ENCODE results near the gene CEP57. TPM values are rescaled to one million over a fixed set of nuclear protein-coding genes. Genes with fewer than 3 reads are reported as not detected.

The CEP57 gene
- total and polyA plus RNA-seq, 5 donors: 12.1 to 29.6 (median 25.2) TPM

DNA sequence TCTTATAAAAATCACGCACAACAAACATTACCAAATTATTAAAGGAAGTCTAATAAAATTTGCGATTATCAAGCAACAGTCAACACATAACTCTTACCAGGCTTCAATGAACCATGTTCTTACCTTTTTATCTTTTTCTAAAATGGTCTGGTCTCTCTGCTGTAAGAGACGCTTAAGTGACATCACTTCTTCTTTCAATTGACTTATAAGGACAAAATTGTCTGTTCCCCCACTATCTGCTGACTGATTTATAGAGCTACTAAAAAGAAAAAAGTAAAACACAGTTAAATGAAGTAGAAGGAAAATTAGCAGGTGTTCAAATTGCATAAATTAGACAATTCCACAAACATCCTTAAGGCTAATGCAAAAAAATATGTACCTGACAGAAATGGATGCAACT is 11.6 kb upstream of the CEP57 start:
- no peak for ATAC-seq
- Histone ChIP-seq H3K9me3 (ENCODE audit: control insufficient read depth, low read length) (no peaks in the 10 kb centered on the region), H3K27me3 (ENCODE audit: control insufficient read depth, insufficient read depth) (no peaks in the 10 kb centered on the region), H3K27ac (ENCODE audit: low read length) (no peak overlapping the region), H3K4me1 (ENCODE audit: control insufficient read depth, insufficient read depth, low read length) (no peaks in the 10 kb centered on the region), H3K4me3 (ENCODE audit: low read length) (no peak overlapping the region)
- intact Hi-C loops (cut with DNase I): no loop called here
- WGBS: 94% methylated on average over 3 of the region's 3 CpGs
- DNase-seq: no peak

- 82% methylated on average over 2 of the region's 2 CpGs for WGBS
- intact Hi-C loops (cut with DNase I): no loop called here
Measured at GRCh38 chr11:95780544-95780943, 9.8 kb upstream of the CEP57 start.

GRCh38 chr11:95788921-95789505 is 1.3 kb upstream of the CEP57 start:
- ATAC-seq (peak in 1 of 2 donors; percentile 0), DNase-seq (no peak)
- Histone ChIP-seq H3K27me3 (ENCODE audit: control insufficient read depth, insufficient read depth) (no peaks in the 10 kb centered on the region), H3K27ac (ENCODE audit: low read length) (peak overlapping the region; percentile 96), H3K4me1 (ENCODE audit: control insufficient read depth, insufficient read depth, low read length) (no peaks in the 10 kb centered on the region), H3K4me3 (ENCODE audit: low read length) (peak overlapping the region; percentile 87), H3K9me3 (ENCODE audit: control insufficient read depth, low read length) (no peaks in the 10 kb centered on the region)
- WGBS: under 1% methylated on average over 34 of the region's 34 CpGs
- intact Hi-C loops (cut with DNase I): no loop called here

More at GRCh38 chr11:95780544-95780943, 9.8 kb upstream of the CEP57 start:
- Histone ChIP-seq H3K27ac (ENCODE audit: low read length) (no peak overlapping the region), H3K4me1 (ENCODE audit: control insufficient read depth, insufficient read depth, low read length) (no peaks in the 10 kb centered on the region), H3K9me3 (ENCODE audit: control insufficient read depth, low read length) (no peaks in the 10 kb centered on the region), H3K27me3 (ENCODE audit: control insufficient read depth, insufficient read depth) (no peaks in the 10 kb centered on the region), H3K4me3 (ENCODE audit: low read length) (no peak overlapping the region)
- DNase-seq: no peak
- ATAC-seq: no peak

DNA sequence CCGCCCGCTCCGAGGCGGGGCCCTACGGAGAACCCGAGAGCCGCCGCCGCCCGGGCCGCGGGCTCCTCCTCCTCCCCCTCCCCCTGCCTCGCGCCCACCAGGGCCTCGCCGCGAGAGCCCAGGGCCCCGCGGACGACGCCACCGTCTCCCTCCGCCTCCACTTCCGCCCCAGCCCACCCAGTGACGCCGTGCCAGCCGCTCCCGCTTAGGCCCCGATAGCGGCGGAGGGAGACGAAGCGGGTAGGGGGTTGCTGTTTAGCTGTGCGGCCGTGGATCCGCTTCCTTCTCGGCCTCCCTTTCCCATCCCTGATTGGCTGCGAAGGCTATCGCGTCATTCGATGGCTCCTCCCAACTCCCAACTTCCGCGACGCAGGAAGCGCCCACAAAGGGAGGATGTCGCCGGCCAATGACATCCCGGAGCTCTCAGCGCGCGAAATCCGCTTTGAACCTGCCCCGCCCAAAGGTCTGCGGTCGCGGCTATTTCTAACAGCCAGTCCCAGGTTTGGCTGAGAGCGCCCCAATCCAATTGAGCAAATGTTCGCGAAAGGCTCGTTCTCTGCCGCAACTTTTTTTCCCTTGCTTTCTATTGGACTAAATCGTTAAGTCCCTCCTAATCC is 684 bp upstream of the CEP57 start, which contains the start of gene FAM76B:
Gene FAM76B, minus strand, starts transcription at position 277 of the 617 bp plus-strand sequence. CDS start 304 bp downstream, outside the sequence.
- H3K4me1 ChIP-seq (ENCODE audit: control insufficient read depth, insufficient read depth, low read length): no peaks in the 10 kb centered on the region
- intact Hi-C loops (cut with DNase I): no loop called here
- peak; percentile 97 to 98 (median 98) for DNase-seq
- H3K9me3 ChIP-seq (ENCODE audit: control insufficient read depth, low read length): no peaks in the 10 kb centered on the region
- peak within 1 kb of the TSS; percentile 87 for H3K4me3 ChIP-seq (ENCODE audit: low read length)
- peak; percentile 96 for ATAC-seq
- no peaks in the 10 kb centered on the region for H3K27me3 ChIP-seq (ENCODE audit: control insufficient read depth, insufficient read depth)
- H3K27ac ChIP-seq (ENCODE audit: low read length): peak within 1 kb of the TSS; percentile 99
- under 1% methylated on average over 62 of the region's 62 CpGs for WGBS

GRCh38 chr11:95790933-95791708 is 823 bp downstream of the CEP57 start:
- intact Hi-C loops (cut with DNase I): no loop called here
- no peaks in the 10 kb centered on the region for H3K9me3 ChIP-seq (ENCODE audit: control insufficient read depth, low read length)

GRCh38 chr11:95791709-95792033 is 1.4 kb downstream of the CEP57 start:
- Histone ChIP-seq H3K9me3 (ENCODE audit: control insufficient read depth, low read length) (no peaks in the 10 kb centered on the region), H3K4me1 (ENCODE audit: control insufficient read depth, insufficient read depth, low read length) (no peaks in the 10 kb centered on the region), H3K27me3 (ENCODE audit: control insufficient read depth, insufficient read depth) (no peaks in the 10 kb centered on the region), H3K4me3 (ENCODE audit: low read length) (peak overlapping the region; percentile 87), H3K27ac (ENCODE audit: low read length) (no peak overlapping the region)
- no peak for DNase-seq
- WGBS: 55% methylated on average over 8 of the region's 8 CpGs
- no peak for ATAC-seq
- intact Hi-C loops (cut with DNase I): no loop called here

More at GRCh38 chr11:95790933-95791708, 823 bp downstream of the CEP57 start:
- peak; percentile 65 to 79 (median 78) for DNase-seq
- H3K4me3 ChIP-seq (ENCODE audit: low read length): peak overlapping the region; percentile 87
- peak in 1 of 2 donors; percentile 0 for ATAC-seq
- peak overlapping the region; percentile 99 for H3K27ac ChIP-seq (ENCODE audit: low read length)
- WGBS: 5% methylated on average over 29 of the region's 29 CpGs
- no peaks in the 10 kb centered on the region for H3K4me1 ChIP-seq (ENCODE audit: control insufficient read depth, insufficient read depth, low read length)
- no peaks in the 10 kb centered on the region for H3K27me3 ChIP-seq (ENCODE audit: control insufficient read depth, insufficient read depth)

GRCh38 chr11:95792200-95792599 is 1.9 kb downstream of the CEP57 start:
- H3K4me1 ChIP-seq (ENCODE audit: control insufficient read depth, insufficient read depth, low read length): no peaks in the 10 kb centered on the region
- WGBS: 92% methylated on average over 8 of the region's 8 CpGs
- no peak overlapping the region for H3K27ac ChIP-seq (ENCODE audit: low read length)
- intact Hi-C loops (cut with DNase I): no loop called here
- ATAC-seq (no peak), DNase-seq (peak in 1 of 3 donors; percentile 17)
- no peaks in the 10 kb centered on the region for H3K27me3 ChIP-seq (ENCODE audit: control insufficient read depth, insufficient read depth)
- H3K4me3 ChIP-seq (ENCODE audit: low read length): no peak overlapping the region
- H3K9me3 ChIP-seq (ENCODE audit: control insufficient read depth, low read length): no peaks in the 10 kb centered on the region

DNA sequence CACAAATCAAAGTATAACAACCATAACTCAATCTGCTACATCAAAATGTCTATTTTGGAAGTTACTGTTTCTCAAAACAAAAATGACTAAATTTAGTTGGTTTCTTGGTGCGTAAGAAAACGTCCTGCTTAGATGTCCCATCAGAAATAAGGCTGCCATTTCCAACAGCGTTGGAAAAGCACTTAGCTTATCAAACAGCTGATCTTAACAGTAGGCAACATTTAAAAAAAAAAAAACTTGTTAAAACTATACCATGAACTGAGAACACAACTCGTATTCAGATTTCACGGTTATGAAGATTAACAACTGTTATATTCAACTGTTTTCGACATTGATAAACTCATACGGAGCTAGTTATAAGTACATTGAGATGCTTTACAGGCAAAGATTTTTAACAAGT is 2.4 kb downstream of the CEP57 start:
- intact Hi-C loops (cut with DNase I): no loop called here
- WGBS: 90% methylated on average over 7 of the region's 7 CpGs
- DNase-seq (no peak), ATAC-seq (no peak)
- Histone ChIP-seq H3K27me3 (ENCODE audit: control insufficient read depth, insufficient read depth) (no peaks in the 10 kb centered on the region), H3K27ac (ENCODE audit: low read length) (no peak overlapping the region), H3K4me3 (ENCODE audit: low read length) (no peak overlapping the region), H3K9me3 (ENCODE audit: control insufficient read depth, low read length) (no peaks in the 10 kb centered on the region), H3K4me1 (ENCODE audit: control insufficient read depth, insufficient read depth, low read length) (no peaks in the 10 kb centered on the region)

- intact Hi-C loops (cut with DNase I): no loop called here
Measured at GRCh38 chr11:95793116-95793515, 2.8 kb downstream of the CEP57 start.

DNA sequence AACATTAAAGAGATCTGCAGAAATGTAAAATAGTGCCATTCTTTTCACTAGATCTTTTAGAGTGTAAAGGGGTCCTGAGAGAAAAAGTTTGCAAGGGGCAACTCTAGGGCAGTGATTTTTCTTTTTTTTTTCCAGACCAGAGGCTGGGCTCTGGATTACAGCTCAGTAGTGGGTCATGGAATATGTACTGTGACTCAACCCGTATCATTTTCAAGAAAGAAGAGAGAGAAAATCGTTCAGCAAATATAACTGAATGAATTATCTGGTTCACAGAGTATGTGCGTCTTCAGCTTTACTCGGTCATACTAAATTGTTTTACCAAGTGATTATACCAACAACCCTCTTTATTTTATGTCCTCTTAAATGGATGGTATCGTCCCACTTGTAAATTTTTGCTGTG is 3.8 kb downstream of the CEP57 start:
- 90% methylated on average over 5 of the region's 5 CpGs for WGBS
- H3K4me1 ChIP-seq (ENCODE audit: control insufficient read depth, insufficient read depth, low read length): no peaks in the 10 kb centered on the region
- ATAC-seq (no peak), DNase-seq (no peak)
- no peaks in the 10 kb centered on the region for H3K9me3 ChIP-seq (ENCODE audit: control insufficient read depth, low read length)
- H3K4me3 ChIP-seq (ENCODE audit: low read length): no peak overlapping the region
- intact Hi-C loops (cut with DNase I): no loop called here
- no peaks in the 10 kb centered on the region for H3K27me3 ChIP-seq (ENCODE audit: control insufficient read depth, insufficient read depth)
- H3K27ac ChIP-seq (ENCODE audit: low read length): no peak overlapping the region

More at GRCh38 chr11:95793116-95793515, 2.8 kb downstream of the CEP57 start:
- 93% methylated on average over 4 of the region's 4 CpGs for WGBS
- ATAC-seq (no peak), DNase-seq (no peak)
- Histone ChIP-seq H3K4me3 (ENCODE audit: low read length) (no peak overlapping the region), H3K27me3 (ENCODE audit: control insufficient read depth, insufficient read depth) (no peaks in the 10 kb centered on the region), H3K9me3 (ENCODE audit: control insufficient read depth, low read length) (no peaks in the 10 kb centered on the region), H3K27ac (ENCODE audit: low read length) (no peak overlapping the region), H3K4me1 (ENCODE audit: control insufficient read depth, insufficient read depth, low read length) (no peaks in the 10 kb centered on the region)

GRCh38 chr11:95795627-95796295 is 5.5 kb downstream of the CEP57 start:
- H3K27me3 ChIP-seq (ENCODE audit: control insufficient read depth, insufficient read depth): no peaks in the 10 kb centered on the region
- no peak overlapping the region for H3K4me3 ChIP-seq (ENCODE audit: low read length)
- no peak overlapping the region for H3K27ac ChIP-seq (ENCODE audit: low read length)
- intact Hi-C loops (cut with DNase I): no loop called here
- 94% methylated on average over 3 of the region's 3 CpGs for WGBS
- no peak for ATAC-seq
- H3K9me3 ChIP-seq (ENCODE audit: control insufficient read depth, low read length): no peaks in the 10 kb centered on the region
- no peaks in the 10 kb centered on the region for H3K4me1 ChIP-seq (ENCODE audit: control insufficient read depth, insufficient read depth, low read length)
- no peak for DNase-seq
